PC-9 (cell line): ENCODE results near the gene ANO9. TPM values are rescaled to one million over a fixed set of nuclear protein-coding genes. Genes with fewer than 3 reads are reported as not detected.

Experiments used
- BruUV-seq: library from RNA; stranded (reverse); fragments of 400-500 nt; replicated peaks from 2 replicates; lab custom pipeline; 2021; lab: Mats Ljungman, UMichigan
- CTCF ChIA-PET: fragments of 300-600 bp; sonication (Branson Sonifier 250); formaldehyde crosslinking; loops from one replicate; lab custom pipeline; 2022; ENCODE audit warnings: antibody characterized with exemption; lab: Charles Lee
- POLR2A ChIA-PET: fragments of 300-600 bp; sonication (Branson Sonifier 250); formaldehyde crosslinking; loops from one replicate; lab custom pipeline; 2022; ENCODE audit warnings: antibody characterized with exemption; ENCODE audit not compliant: unreplicated experiment; lab: Charles Lee
- DNase-seq, 2 experiments: peaks; one replicate each; pipeline versions ENCODE4 v3.0.0 to v3.0.0-alpha.2; 2015 to 2022; ENCODE audit warnings: mixed read lengths in 1 of 2
- H2AFZ ChIP-seq: fragments of 200-600 bp; sonication (generic); 2 replicates; pipeline ENCODE4 v1.8.1; 2017; ENCODE audit warnings: antibody characterized with exemption
- H3F3A ChIP-seq: fragments of 200-600 bp; sonication (generic); 2 replicates; pipeline ENCODE4 v1.8.1; 2017; ENCODE audit warnings: antibody characterized with exemption, mild to moderate bottlenecking, low read depth; ENCODE audit not compliant: insufficient read depth
- H3K27ac ChIP-seq: fragments of 200-600 bp; sonication (generic); 2 replicates; pipeline ENCODE4 v1.6.1; 2016; ENCODE audit warnings: mixed run types
- H3K27me3 ChIP-seq: fragments of 200-600 bp; sonication (generic); 2 replicates; pipeline ENCODE4 v1.6.1; 2016; ENCODE audit warnings: low read depth, mixed run types; ENCODE audit not compliant: insufficient read depth
- H3K36me3 ChIP-seq: fragments of 200-600 bp; sonication (generic); 2 replicates; pipeline ENCODE4 v1.6.1; 2016; ENCODE audit warnings: low read depth, mixed run types
- H3K4me1 ChIP-seq: fragments of 200-600 bp; sonication (generic); replicated peaks from 2 replicates; pipeline ENCODE4 v1.6.1; 2016; ENCODE audit warnings: mixed run types; ENCODE audit not compliant: insufficient read depth
- H3K4me2 ChIP-seq: fragments of 200-600 bp; sonication (generic); 2 replicates; pipeline ENCODE4 v1.6.1; 2017; ENCODE audit warnings: mixed run types
- H3K4me3 ChIP-seq: fragments of 200-600 bp; sonication (generic); 2 replicates; pipeline ENCODE4 v1.6.1; 2016; ENCODE audit warnings: mixed run types
- H3K79me2 ChIP-seq: fragments of 200-600 bp; sonication (generic); 2 replicates; pipeline ENCODE4 v1.6.1; 2017; ENCODE audit warnings: low read depth, mixed run types
- H3K9me2 ChIP-seq: fragments of 200-600 bp; sonication (generic); 2 replicates; pipeline ENCODE4 v1.8.1; 2017; ENCODE audit warnings: mild to moderate bottlenecking; ENCODE audit not compliant: insufficient read depth
- H3K9me3 ChIP-seq: fragments of 200-600 bp; sonication (generic); 2 replicates; pipeline ENCODE4 v1.8.1; 2016; ENCODE audit warnings: low read depth; ENCODE audit not compliant: insufficient read depth
- H4K20me1 ChIP-seq: fragments of 200-600 bp; sonication (generic); 2 replicates; pipeline ENCODE4 v1.8.1; 2017; ENCODE audit not compliant: insufficient read depth
- EZH2 ChIP-seq: fragments of 200-600 bp; sonication (generic); IDR thresholded peaks from 2 replicates; pipeline ENCODE4 v1.8.0; 2017; ENCODE audit warnings: antibody characterized with exemption, low read depth
- intact Hi-C: fragments of 100-400 bp; cut with micrococcal nuclease; formaldehyde crosslinking; loops from one replicate; pipeline ENCODE4 v1.10.0; 2022; ENCODE audit not compliant: unreplicated experiment
- total RNA-seq: library from RNA; stranded (reverse); gene quantifications from 2 replicates; pipeline ENCODE4 v1.2.3, GENCODE V29; 2021
- TF ChIP-seq, protein P1 (sequence below): fragments of 200-600 bp; sonication (generic); conservative IDR thresholded peaks from 2 replicates; pipeline ENCODE4 v1.6.1; 2017; ENCODE audit warnings: mixed run types, antibody characterized with exemption, mild to moderate bottlenecking, moderate library complexity

ANO9 gene
- total RNA-seq, 1 experiment from 2014 or later, result 18.1 TPM

DNA sequence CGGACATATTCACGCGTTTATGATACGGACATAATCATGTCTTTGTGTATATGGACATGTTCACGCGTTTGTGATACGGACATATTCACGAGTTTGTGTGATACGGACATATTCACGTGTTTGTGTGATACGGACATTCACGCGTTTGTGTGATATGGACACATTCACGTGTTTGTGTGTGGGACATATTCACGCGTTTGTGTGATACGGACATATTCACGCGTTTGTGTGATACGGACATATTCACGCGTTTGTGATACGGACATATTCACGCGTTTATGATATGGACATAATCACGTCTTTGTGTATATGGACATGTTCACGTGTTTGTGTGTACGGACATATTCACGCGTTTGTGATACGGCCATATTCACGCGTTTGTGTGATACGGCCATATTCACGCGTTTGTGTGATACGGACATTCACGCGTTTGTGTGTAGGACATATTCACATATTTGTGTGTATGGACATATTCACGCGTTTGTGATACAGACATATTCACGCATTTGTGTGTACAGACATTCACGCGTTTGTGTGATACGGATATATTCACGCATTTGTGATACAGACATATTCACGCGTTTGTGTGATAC, 33.2 kb upstream of the ANO9 start:
- POLR2A ChIA-PET, result no interaction called here
- CTCF ChIA-PET, result no interaction called here

DNA sequence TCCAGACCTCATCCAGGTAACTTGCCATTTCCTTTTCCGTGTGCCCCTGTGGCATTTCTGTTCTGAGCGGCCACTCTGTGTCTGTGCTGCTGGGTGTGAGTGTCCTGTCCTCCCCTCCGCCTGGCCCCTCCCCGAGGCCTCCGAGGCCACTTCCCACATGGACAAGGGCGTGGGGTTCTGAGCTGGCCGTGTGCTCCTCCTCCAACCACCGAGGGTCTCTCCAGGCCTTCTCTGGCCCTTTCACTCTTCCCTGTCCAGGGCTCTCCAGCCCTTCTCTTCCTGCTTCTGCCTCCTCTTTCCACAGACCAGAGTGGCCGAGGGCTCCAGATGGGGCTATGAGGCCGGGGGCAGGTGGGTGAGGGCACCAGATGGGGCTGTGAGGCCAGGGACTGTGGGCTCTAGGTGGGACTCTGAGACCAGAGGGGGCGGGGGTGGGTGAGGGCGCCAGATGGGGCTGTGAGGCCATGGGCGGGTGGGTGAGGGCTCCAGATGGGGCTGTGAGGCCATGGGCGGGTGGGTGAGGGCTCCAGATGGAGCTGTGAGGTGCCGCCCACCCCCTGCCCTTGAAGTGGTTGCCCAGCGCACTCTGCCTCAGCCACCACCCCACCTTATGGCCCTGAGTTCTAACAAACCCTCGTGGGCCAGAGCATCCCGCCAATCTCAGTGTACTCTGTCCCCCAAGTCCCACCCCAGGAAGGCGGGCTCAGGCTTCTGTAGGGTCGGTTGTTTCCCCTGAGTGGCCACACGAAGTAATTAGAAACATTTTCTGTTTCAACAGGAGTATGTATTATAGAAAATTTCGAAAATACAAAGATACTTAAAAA, 32.4 kb upstream of the ANO9 start:
- Histone ChIP-seq H3K4me2 (no peak overlapping the region), H3K27me3 (no peaks in the 10 kb centered on the region), H3K79me2 (no peaks in the 10 kb centered on the region), H3K9me3 (no peaks in the 10 kb centered on the region), H3K9me2 (no peaks in the 10 kb centered on the region), H4K20me1 (no peaks in the 10 kb centered on the region), H2AFZ (no peak overlapping the region), H3K36me3 (no peaks in the 10 kb centered on the region), H3K4me1 (no peaks in the 10 kb centered on the region), H3K27ac (no peak overlapping the region), H3F3A (no peaks in the 10 kb centered on the region), H3K4me3 (no peak overlapping the region)
- ChIA-PET POLR2A (no interaction called here), CTCF (no interaction called here)
- TF ChIP-seq, protein P1, sequence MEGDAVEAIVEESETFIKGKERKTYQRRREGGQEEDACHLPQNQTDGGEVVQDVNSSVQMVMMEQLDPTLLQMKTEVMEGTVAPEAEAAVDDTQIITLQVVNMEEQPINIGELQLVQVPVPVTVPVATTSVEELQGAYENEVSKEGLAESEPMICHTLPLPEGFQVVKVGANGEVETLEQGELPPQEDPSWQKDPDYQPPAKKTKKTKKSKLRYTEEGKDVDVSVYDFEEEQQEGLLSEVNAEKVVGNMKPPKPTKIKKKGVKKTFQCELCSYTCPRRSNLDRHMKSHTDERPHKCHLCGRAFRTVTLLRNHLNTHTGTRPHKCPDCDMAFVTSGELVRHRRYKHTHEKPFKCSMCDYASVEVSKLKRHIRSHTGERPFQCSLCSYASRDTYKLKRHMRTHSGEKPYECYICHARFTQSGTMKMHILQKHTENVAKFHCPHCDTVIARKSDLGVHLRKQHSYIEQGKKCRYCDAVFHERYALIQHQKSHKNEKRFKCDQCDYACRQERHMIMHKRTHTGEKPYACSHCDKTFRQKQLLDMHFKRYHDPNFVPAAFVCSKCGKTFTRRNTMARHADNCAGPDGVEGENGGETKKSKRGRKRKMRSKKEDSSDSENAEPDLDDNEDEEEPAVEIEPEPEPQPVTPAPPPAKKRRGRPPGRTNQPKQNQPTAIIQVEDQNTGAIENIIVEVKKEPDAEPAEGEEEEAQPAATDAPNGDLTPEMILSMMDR, result no peak
- TF ChIP-seq EZH2, result no peak
- DNase-seq, result no peak
- intact Hi-C loops, result no loop called here
- BruUV-seq, result no TSS peak

More for the DNA sequence above, 33.2 kb upstream of the ANO9 start:
- Histone ChIP-seq H3K27me3 (no peaks in the 10 kb centered on the region), H3K27ac (no peak overlapping the region), H3K36me3 (no peaks in the 10 kb centered on the region), H3K4me3 (no peak overlapping the region), H3K79me2 (no peaks in the 10 kb centered on the region), H3K4me1 (no peaks in the 10 kb centered on the region), H3K9me2 (no peaks in the 10 kb centered on the region), H3F3A (no peaks in the 10 kb centered on the region), H2AFZ (no peak overlapping the region), H3K9me3 (no peaks in the 10 kb centered on the region), H3K4me2 (no peak overlapping the region), H4K20me1 (no peaks in the 10 kb centered on the region)
- DNase-seq, result no peak
- TF ChIP-seq, protein P1, result no peak
- TF ChIP-seq EZH2, result no peak
- intact Hi-C loops, result no loop called here
- no TSS peak for BruUV-seq

DNA sequence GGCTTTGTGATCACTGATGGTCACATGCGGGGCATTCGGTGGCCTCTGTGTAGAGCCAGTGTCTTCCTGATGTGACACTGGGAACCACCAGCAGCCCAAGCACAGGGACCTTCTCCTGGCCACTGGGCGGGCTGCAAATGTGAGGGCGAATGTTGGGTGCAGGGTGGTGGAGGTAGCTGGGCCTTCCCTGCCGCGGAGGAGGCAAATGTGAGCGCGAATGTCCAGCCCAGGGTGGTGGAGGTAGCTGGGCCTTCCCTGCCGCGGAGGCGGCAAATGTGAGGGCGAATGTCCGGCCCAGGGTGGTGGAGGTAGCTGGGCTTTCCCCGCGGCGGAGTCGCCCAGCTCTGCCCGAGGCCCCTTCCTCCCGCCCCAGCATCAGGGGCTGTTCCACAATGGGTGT, 31.6 kb upstream of the ANO9 start:
- no peaks in the 10 kb centered on the region for H3K79me2 ChIP-seq
- ChIA-PET POLR2A (no interaction called here), CTCF (no interaction called here)
- intact Hi-C loops, result no loop called here
- no peaks in the 10 kb centered on the region for H3F3A ChIP-seq
- H3K36me3 ChIP-seq, result no peaks in the 10 kb centered on the region
- H3K27ac ChIP-seq, result no peak overlapping the region
- TF ChIP-seq, protein P1, result no peak
- TF ChIP-seq EZH2, result no peak
- H3K9me2 ChIP-seq, result no peaks in the 10 kb centered on the region
- H3K4me2 ChIP-seq, result no peak overlapping the region
- H3K4me3 ChIP-seq, result no peak overlapping the region
- H4K20me1 ChIP-seq, result no peaks in the 10 kb centered on the region
- no peaks in the 10 kb centered on the region for H3K9me3 ChIP-seq
- BruUV-seq, result no TSS peak
- H2AFZ ChIP-seq, result no peak overlapping the region
- no peaks in the 10 kb centered on the region for H3K27me3 ChIP-seq
- H3K4me1 ChIP-seq, result no peaks in the 10 kb centered on the region
- no peak for DNase-seq
